Measurements from ENCODE around the gene FAM114A1. TPM values are rescaled to one million over a fixed set of nuclear protein-coding genes. Genes with fewer than 3 reads are reported as not detected.

Gene FAM114A1
- total RNA-seq, 1 donor from 2014 or later = 159 TPM

- H3K4me3 ChIP-seq (ENCODE audit: insufficient read depth, low read depth, low read length) = peak within 1 kb of the TSS; percentile 43
- H3K79me2 ChIP-seq (ENCODE audit: insufficient read depth, low read length) = no peaks in the 10 kb centered on the region
- peaks cover 2% of the 10 kb centered on the region for H3K9me3 Mint-ChIP-seq (ENCODE audit: unreplicated experiment)
- no peak for DNase-seq (ENCODE audit: low read depth)
- H3K27me3 ChIP-seq (ENCODE audit: insufficient read depth, low read length) = no peaks in the 10 kb centered on the region
- H3K4me1 ChIP-seq (ENCODE audit: insufficient read depth, low read length) = peaks cover 22% of the 10 kb centered on the region
- H2AFZ ChIP-seq (ENCODE audit: low read depth, low read length) = peak within 1 kb of the TSS; percentile 38
- H3K27me3 Mint-ChIP-seq (ENCODE audit: low read depth, unreplicated experiment) = no peaks in the 10 kb centered on the region
- no peaks in the 10 kb centered on the region for H3K9me3 ChIP-seq (ENCODE audit: insufficient read depth, low read depth, low read length)
- TF ChIP-seq EZH2 (IDR thresholded peaks at IDR 0.05; ENCODE audit: insufficient read depth, low read length) = no peak
- TF ChIP-seq CTCF (IDR thresholded peaks at IDR 0.05; ENCODE audit: insufficient read depth, low read depth, low read length) = peak; percentile 80
- no peaks in the 10 kb centered on the region for H4K20me1 ChIP-seq (ENCODE audit: insufficient read depth, low read length)
- H3K4me1 Mint-ChIP-seq (ENCODE audit: low read depth, unreplicated experiment) = peaks cover 31% of the 10 kb centered on the region
- no peaks in the 10 kb centered on the region for H3K36me3 ChIP-seq (ENCODE audit: insufficient read depth, low read length)
- peak within 1 kb of the TSS; percentile 70 for H3K4me3 Mint-ChIP-seq (ENCODE audit: unreplicated experiment)
- no peak for FAIRE-seq
- peak within 1 kb of the TSS; percentile 51 for H3K9ac ChIP-seq (ENCODE audit: low read length)
- peak within 1 kb of the TSS; percentile 70 for H3K4me2 ChIP-seq (ENCODE audit: low read length)
- peak within 1 kb of the TSS; percentile 85 for H3K27ac Mint-ChIP-seq (ENCODE audit: unreplicated experiment)
- H3K36me3 Mint-ChIP-seq (ENCODE audit: low read depth, unreplicated experiment) = no peaks in the 10 kb centered on the region
- H3K27ac ChIP-seq (ENCODE audit: low read depth, low read length) = peak within 1 kb of the TSS; percentile 82
These were observed 10.9 kb upstream of the FAM114A1 start, which contains the start of gene TLR6 for GRCh38 chr4:38856524-38857337. Gene TLR6, minus strand, starts transcription at chr4:38856817. Its CDS starts 27,344 bp downstream, at chr4:38829473.

GRCh38 chr4:38857354-38858096, 10.1 kb upstream of the FAM114A1 start:
- peak; percentile 88 for DNase-seq (ENCODE audit: low read depth)
- peak overlapping the region; percentile 43 for H3K4me3 ChIP-seq (ENCODE audit: insufficient read depth, low read depth, low read length)
- peak; percentile 58 for FAIRE-seq

More at GRCh38 chr4:38857354-38858096, 10.1 kb upstream of the FAM114A1 start:
- no peaks in the 10 kb centered on the region for H3K27me3 Mint-ChIP-seq (ENCODE audit: low read depth, unreplicated experiment)
- Histone ChIP-seq H3K27me3 (ENCODE audit: insufficient read depth, low read length) (no peaks in the 10 kb centered on the region), H2AFZ (ENCODE audit: low read depth, low read length) (peak overlapping the region; percentile 31), H4K20me1 (ENCODE audit: insufficient read depth, low read length) (no peaks in the 10 kb centered on the region), H3K4me1 (ENCODE audit: insufficient read depth, low read length) (peaks cover 22% of the 10 kb centered on the region), H3K79me2 (ENCODE audit: insufficient read depth, low read length) (no peaks in the 10 kb centered on the region), H3K4me2 (ENCODE audit: low read length) (peak overlapping the region; percentile 70), H3K9me3 (ENCODE audit: insufficient read depth, low read depth, low read length) (no peaks in the 10 kb centered on the region), H3K9ac (ENCODE audit: low read length) (peak overlapping the region; percentile 51), H3K36me3 (ENCODE audit: insufficient read depth, low read length) (no peaks in the 10 kb centered on the region), H3K27ac (ENCODE audit: low read depth, low read length) (peak overlapping the region; percentile 82)
- no peaks in the 10 kb centered on the region for H3K36me3 Mint-ChIP-seq (ENCODE audit: low read depth, unreplicated experiment)
- peaks cover 31% of the 10 kb centered on the region for H3K4me1 Mint-ChIP-seq (ENCODE audit: low read depth, unreplicated experiment)
- peak overlapping the region; percentile 70 for H3K4me3 Mint-ChIP-seq (ENCODE audit: unreplicated experiment)
- H3K27ac Mint-ChIP-seq (ENCODE audit: unreplicated experiment) = peak overlapping the region; percentile 85
- TF ChIP-seq EZH2 (IDR thresholded peaks at IDR 0.05; ENCODE audit: insufficient read depth, low read length) (no peak), CTCF (IDR thresholded peaks at IDR 0.05; ENCODE audit: insufficient read depth, low read depth, low read length) (no peak)
- no peaks in the 10 kb centered on the region for H3K9me3 Mint-ChIP-seq (ENCODE audit: unreplicated experiment)
